Skeletal muscle cell (primary cell): ENCODE data around the gene SLC9C2.
"Not testable (repeated sequence)": the region's sequence is repeated elsewhere in the genome, so short reads cannot be mapped to it uniquely, and the experiment has no call there.

Experiments
- DNase-seq: peaks from one replicate; pipeline ENCODE4 v3.0.0-alpha.2; 2010; ENCODE audit warnings: low read depth
- H3K4me3 ChIP-seq: 2 replicates; pipeline ENCODE4 v1.5.1; 2011; ENCODE audit warnings: low read depth, mild to moderate bottlenecking, control low read depth, low read length, moderate library complexity

SLC9C2 gene

GRCh38 chr1:173470608-173471007 lies 132.3 kb downstream of the SLC9C2 start:
- DNase-seq: no peak
- no peak overlapping the region for H3K4me3 ChIP-seq

GRCh38 chr1:173469656-173470055 lies 133.2 kb downstream of the SLC9C2 start:
- H3K4me3 ChIP-seq: no peak overlapping the region
- no peak for DNase-seq

GRCh38 chr1:173467426-173467825 lies 135.4 kb downstream of the SLC9C2 start:
- DNase-seq: no peak
- no peak overlapping the region for H3K4me3 ChIP-seq

- not testable (repeated sequence) for DNase-seq, H3K4me3 ChIP-seq
These were observed 138.7 kb downstream of the SLC9C2 start for GRCh38 chr1:173464185-173464584.

- not testable (repeated sequence) for H3K4me3 ChIP-seq, DNase-seq
These were observed 140.2 kb downstream of the SLC9C2 start for GRCh38 chr1:173462666-173463065.

GRCh38 chr1:173459885-173460284 lies 143.0 kb downstream of the SLC9C2 start:
- H3K4me3 ChIP-seq: no peak overlapping the region
- no peak for DNase-seq

- no peak overlapping the region for H3K4me3 ChIP-seq
- no peak for DNase-seq
These were observed 147.8 kb downstream of the SLC9C2 start for GRCh38 chr1:173454966-173455524.

- no peak overlapping the region for H3K4me3 ChIP-seq
- DNase-seq: no peak
These were observed 148.9 kb downstream of the SLC9C2 start for GRCh38 chr1:173453982-173454381.

- no peak overlapping the region for H3K4me3 ChIP-seq
These were observed 150.9 kb downstream of the SLC9C2 start for GRCh38 chr1:173451981-173452380.

More at GRCh38 chr1:173451981-173452380, 150.9 kb downstream of the SLC9C2 start:
- DNase-seq: no peak
